HepG2 (cell line): ENCODE measurements around the gene ABHD1. TPM values are rescaled to one million over a fixed set of nuclear protein-coding genes. Genes with fewer than 3 reads are reported as not detected.

Source experiments
- ARNT ChIP-seq: fragments of 450-650 bp; IDR thresholded peaks from 2 replicates; pipeline ENCODE4 v1.6.1; 2017
- CBFB ChIP-seq: sonication (generic); formaldehyde crosslinking; IDR thresholded peaks from 2 replicates; pipeline ENCODE4 v1.4.0; 2020; ENCODE audit warnings: missing genetic modification reagents
- EHMT2 ChIP-seq: fragments of 200-600 bp; sonication (generic); IDR thresholded peaks from 2 replicates; pipeline ENCODE4 v1.7.0; 2017; ENCODE audit warnings: antibody characterized with exemption, low read depth, low read length, borderline replicate concordance
- GATAD1 ChIP-seq: IDR thresholded peaks from 2 replicates; pipeline ENCODE4 v1.6.1; 2016; ENCODE audit warnings: missing genetic modification reagents, missing compliant biosample characterization
- HNRNPK ChIP-seq: fragments of 200-400 bp; formaldehyde crosslinking; IDR thresholded peaks from 2 replicates; pipeline ENCODE4 v1.6.1; 2018; ENCODE audit warnings: low read length, low read depth, moderate library complexity, mild to moderate bottlenecking; ENCODE audit not compliant: poor library complexity, severe bottlenecking
- ISX ChIP-seq: sonication (generic); formaldehyde crosslinking; conservative IDR thresholded peaks from 2 replicates; pipeline ENCODE4 v1.5.0; 2020; ENCODE audit warnings: missing genetic modification reagents
- KLF11 ChIP-seq: IDR thresholded peaks from 2 replicates; pipeline ENCODE4 v1.6.1; 2016; ENCODE audit warnings: missing compliant biosample characterization
- MAZ ChIP-seq, 2 experiments: sonication (generic) in 1 of 2; formaldehyde crosslinking in 1 of 2; IDR thresholded peaks; 2 replicates each; pipeline versions ENCODE4 v1.5.0 to v1.6.1; 2012 to 2020; ENCODE audit warnings: low read depth in 2 of 2, mild to moderate bottlenecking in 2 of 2, borderline replicate concordance in 1 of 2, improper control_type of control experiment in 1 of 2, low read length in 1 of 2, missing genetic modification reagents in 1 of 2, moderate library complexity in 1 of 2
- MLLT10 ChIP-seq: sonication (generic); formaldehyde crosslinking; IDR thresholded peaks from 2 replicates; pipeline ENCODE4 v1.4.0; 2020; ENCODE audit warnings: missing genetic modification reagents
- PHF21A ChIP-seq: sonication (generic); formaldehyde crosslinking; IDR thresholded peaks from 2 replicates; pipeline ENCODE4 v1.5.0; 2020; ENCODE audit warnings: mild to moderate bottlenecking, missing genetic modification reagents
- PTBP1 ChIP-seq: fragments of 200-400 bp; formaldehyde crosslinking; IDR thresholded peaks from 2 replicates; pipeline ENCODE4 v1.6.1; 2018; ENCODE audit warnings: low read length, low read depth; ENCODE audit not compliant: poor library complexity, severe bottlenecking
- RXRA ChIP-seq: sonication (generic); formaldehyde crosslinking; IDR thresholded peaks from 2 replicates; pipeline ENCODE4 v1.5.1; 2020; ENCODE audit warnings: missing genetic modification reagents
- SAP130 ChIP-seq: IDR thresholded peaks from 2 replicates; pipeline ENCODE4 v1.6.1; 2016; ENCODE audit warnings: low read depth
- TBX2 ChIP-seq: sonication (generic); formaldehyde crosslinking; IDR thresholded peaks from 2 replicates; pipeline ENCODE4 v1.5.0; 2020; ENCODE audit warnings: missing genetic modification reagents, mild to moderate bottlenecking, borderline replicate concordance
- THAP8 ChIP-seq: sonication (generic); formaldehyde crosslinking; IDR thresholded peaks from 2 replicates; pipeline ENCODE4 v1.5.1; 2020; ENCODE audit warnings: missing genetic modification reagents, mild to moderate bottlenecking, borderline replicate concordance
- ZBTB1 ChIP-seq: sonication (generic); formaldehyde crosslinking; IDR thresholded peaks from 2 replicates; pipeline ENCODE4 v1.4.0; 2020; ENCODE audit warnings: missing genetic modification reagents, borderline replicate concordance
- ZNF326 ChIP-seq: sonication (generic); formaldehyde crosslinking; IDR thresholded peaks from 2 replicates; pipeline ENCODE4 v1.4.0; 2020; ENCODE audit warnings: missing genetic modification reagents, borderline replicate concordance
- ZNF549 ChIP-seq: sonication (generic); formaldehyde crosslinking; IDR thresholded peaks from 2 replicates; pipeline ENCODE4 v1.5.0; 2020; ENCODE audit warnings: missing genetic modification reagents
- ZNF687 ChIP-seq: sonication (generic); formaldehyde crosslinking; IDR thresholded peaks from 2 replicates; pipeline ENCODE4 v1.5.1; 2020; ENCODE audit warnings: mild to moderate bottlenecking, missing genetic modification reagents, moderate library complexity
- ZNF75D ChIP-seq: sonication (generic); formaldehyde crosslinking; IDR thresholded peaks from 2 replicates; pipeline ENCODE4 v1.8.1; 2023; ENCODE audit warnings: missing genetic modification reagents, mild to moderate bottlenecking, borderline replicate concordance
- ZNF761 ChIP-seq: sonication (generic); formaldehyde crosslinking; conservative IDR thresholded peaks from 2 replicates; pipeline ENCODE4 v1.4.0; 2020; ENCODE audit warnings: mild to moderate bottlenecking, missing genetic modification reagents
- ZNF781 ChIP-seq: sonication (generic); formaldehyde crosslinking; IDR thresholded peaks from 2 replicates; pipeline ENCODE4 v1.5.1; 2020; ENCODE audit warnings: borderline replicate concordance, mild to moderate bottlenecking, missing genetic modification reagents; ENCODE audit errors: not compliant biosample characterization
- polyA plus RNA-seq, 8 experiments: library from polyadenylated mRNA; depleted of rRNA in 3 of 8; stranded (reverse) in 7 of 8; unstranded in 1 of 8; fragments of >200 nt; fragmentation: Illumina TruSeq in 4 of 8; extraction: Trizol in 4 of 8; gene quantifications; 2 replicates each; pipeline versions ENCODE4 v1.2.1 to v1.2.3, GENCODE V29; 2011 to 2016; ENCODE audit warnings: low read depth in 4 of 8, missing spikeins in 1 of 8, mixed read lengths in 1 of 8; ENCODE audit not compliant: insufficient read depth in 1 of 8
- total RNA-seq, 5 experiments: library from RNA; depleted of rRNA; stranded (reverse); fragments of >200 nt; fragmentation: Illumina TruSeq; extraction: Trizol; gene quantifications; 2 replicates each; pipeline ENCODE4 v1.2.3, GENCODE V29; 2016; ENCODE audit warnings: low read depth in 1 of 5
- TF ChIP-seq, protein P1 (sequence below): sonication (generic); formaldehyde crosslinking; IDR thresholded peaks from 2 replicates; pipeline ENCODE4 v1.8.0; 2023; ENCODE audit warnings: mild to moderate bottlenecking, missing genetic modification reagents
- TF ChIP-seq, protein P2 (sequence below): sonication (generic); formaldehyde crosslinking; IDR thresholded peaks from 2 replicates; pipeline ENCODE4 v1.5.0; 2020; ENCODE audit warnings: missing genetic modification reagents

The ABHD1 gene
- total and polyA plus RNA-seq, 2 of the 13 experiments (the other 11 are each of a cell fraction or from before 2014, with no cell fraction given): 0.04 to 0.81 TPM

DNA sequence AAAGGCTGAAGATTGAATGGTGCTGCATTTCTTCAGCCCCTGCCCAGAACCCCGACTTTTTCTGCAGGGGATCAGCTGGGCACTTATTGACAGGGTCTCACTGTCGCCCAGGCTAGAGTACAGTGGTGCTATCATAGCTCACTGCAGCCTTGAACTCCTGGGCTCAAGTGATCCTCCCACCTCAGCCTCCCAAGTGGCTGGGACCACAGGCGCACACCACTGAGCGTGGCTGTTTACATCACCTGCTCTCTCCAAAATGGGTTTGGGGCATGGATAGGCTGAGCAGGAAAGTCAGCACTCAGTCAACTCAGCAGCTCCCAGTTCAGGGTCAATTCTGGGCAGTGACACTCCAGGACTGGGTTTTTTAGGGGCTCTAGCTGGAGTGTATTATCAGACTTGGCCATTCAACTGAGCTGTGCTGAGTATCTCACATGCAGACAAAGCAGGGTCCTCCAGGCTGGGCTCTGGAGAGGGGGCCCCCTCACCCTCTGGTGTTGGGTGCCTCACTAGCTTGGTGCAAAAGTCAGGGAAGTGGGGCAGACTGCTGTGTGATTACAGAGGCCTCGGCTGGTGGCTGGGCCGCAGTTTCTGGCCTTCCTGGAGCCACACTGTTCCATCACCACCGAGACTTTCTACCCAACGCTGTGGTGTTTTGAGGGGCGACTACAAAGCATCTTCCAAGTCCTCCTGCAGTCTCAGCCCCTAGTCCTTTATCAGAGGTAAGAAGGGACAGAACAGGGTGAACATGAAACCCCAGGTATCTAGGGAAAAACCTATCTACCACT, 4.5 kb downstream of the ABHD1 start (continued):
- TF ChIP-seq THAP8 (CRISPR knock-in tag): no peak
- TF ChIP-seq ZNF687 (CRISPR knock-in tag): peak; percentile 29; the same call in 1 of the 2 replicates
- TF ChIP-seq CBFB (CRISPR knock-in tag): no peak
- TF ChIP-seq, protein P1, sequence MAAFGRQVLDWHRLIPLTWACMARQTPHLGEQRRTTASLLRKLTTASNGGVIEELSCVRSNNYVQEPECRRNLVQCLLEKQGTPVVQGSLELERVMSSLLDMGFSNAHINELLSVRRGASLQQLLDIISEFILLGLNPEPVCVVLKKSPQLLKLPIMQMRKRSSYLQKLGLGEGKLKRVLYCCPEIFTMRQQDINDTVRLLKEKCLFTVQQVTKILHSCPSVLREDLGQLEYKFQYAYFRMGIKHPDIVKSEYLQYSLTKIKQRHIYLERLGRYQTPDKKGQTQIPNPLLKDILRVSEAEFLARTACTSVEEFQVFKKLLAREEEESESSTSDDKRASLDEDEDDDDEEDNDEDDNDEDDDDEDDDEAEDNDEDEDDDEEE (CRISPR knock-in tag): peak; percentile 38; the same call in 1 of the 2 replicates
- no peak for TF ChIP-seq ISX
- TF ChIP-seq ZNF761 (CRISPR knock-in tag): no peak
- TF ChIP-seq PHF21A (CRISPR knock-in tag): no peak
- TF ChIP-seq ARNT: no peak
- no peak for TF ChIP-seq ZNF781 (CRISPR knock-in tag)
- TF ChIP-seq MAZ (IDR thresholded peaks at IDR 0.05; ENCODE audit: borderline replicate concordance, low read depth, low read length): no peak
- peak; percentile 34; the same call in 1 of the 2 replicates for TF ChIP-seq MAZ (CRISPR knock-in tag; IDR thresholded peaks at IDR 0.05; ENCODE audit: low read depth)
- TF ChIP-seq ZNF326 (CRISPR knock-in tag): no peak
- TF ChIP-seq RXRA (CRISPR knock-in tag): no peak
- TF ChIP-seq SAP130: no peak
- no peak for TF ChIP-seq PTBP1
- TF ChIP-seq, protein P2, sequence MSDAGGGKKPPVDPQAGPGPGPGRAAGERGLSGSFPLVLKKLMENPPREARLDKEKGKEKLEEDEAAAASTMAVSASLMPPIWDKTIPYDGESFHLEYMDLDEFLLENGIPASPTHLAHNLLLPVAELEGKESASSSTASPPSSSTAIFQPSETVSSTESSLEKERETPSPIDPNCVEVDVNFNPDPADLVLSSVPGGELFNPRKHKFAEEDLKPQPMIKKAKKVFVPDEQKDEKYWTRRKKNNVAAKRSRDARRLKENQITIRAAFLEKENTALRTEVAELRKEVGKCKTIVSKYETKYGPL (CRISPR knock-in tag): no peak
- peak; percentile 15; the same call in 1 of the 2 replicates for TF ChIP-seq TBX2 (CRISPR knock-in tag)
- TF ChIP-seq EHMT2: no peak
- TF ChIP-seq ZBTB1 (CRISPR knock-in tag): no peak
- TF ChIP-seq ZNF75D (CRISPR knock-in tag): no peak
- no peak for TF ChIP-seq ZNF549 (CRISPR knock-in tag)
- TF ChIP-seq HNRNPK: no peak
- no peak for TF ChIP-seq KLF11
- no peak for TF ChIP-seq MLLT10 (CRISPR knock-in tag)
- no peak for TF ChIP-seq GATAD1 (CRISPR knock-in tag)
